ENCODE results near the gene ANXA2R.
"Not testable (repeated sequence)": the region's sequence is repeated elsewhere in the genome, so short reads cannot be mapped to it uniquely, and the experiment has no call there.

The ANXA2R gene

DNA sequence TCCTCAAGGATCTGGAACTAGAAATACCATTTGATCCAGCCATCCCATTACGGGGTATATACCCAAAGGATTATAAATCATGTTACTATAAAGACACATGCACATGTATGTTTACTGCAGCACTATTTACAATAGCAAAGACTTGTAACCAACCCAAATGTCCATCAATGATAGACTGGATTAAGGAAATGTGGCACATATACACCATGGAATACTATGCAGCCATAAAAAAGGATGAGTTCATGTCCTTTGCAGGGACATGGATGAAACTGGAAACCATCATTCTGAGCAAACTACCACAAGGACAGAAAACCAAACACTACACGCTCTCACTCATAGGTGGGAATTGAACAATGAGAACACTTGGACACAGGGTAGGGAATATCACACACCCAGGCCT lies 19.9 kb upstream of the ANXA2R start:
- not testable (repeated sequence) for DNase-seq (ENCODE audit: low spot score)

DNA sequence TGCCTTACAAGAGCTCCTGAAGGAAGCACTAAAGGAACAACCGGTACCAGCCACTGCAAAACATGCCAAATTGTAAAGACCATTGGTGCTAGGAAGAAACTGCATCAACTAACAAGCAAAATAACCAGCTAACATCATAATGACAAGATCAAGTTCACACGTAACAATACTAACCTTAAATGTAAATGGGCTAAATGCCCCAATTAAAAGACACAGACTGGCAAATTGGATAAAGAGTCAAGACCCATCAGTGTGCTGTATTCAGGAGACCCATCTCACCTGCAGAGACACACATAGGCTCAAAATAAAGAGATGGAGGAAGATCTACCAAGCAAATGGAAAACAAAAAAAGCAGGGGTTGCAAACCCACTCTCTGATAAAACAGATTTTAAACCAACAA lies 15.0 kb upstream of the ANXA2R start:
- not testable (repeated sequence) for DNase-seq (ENCODE audit: low spot score)

DNA sequence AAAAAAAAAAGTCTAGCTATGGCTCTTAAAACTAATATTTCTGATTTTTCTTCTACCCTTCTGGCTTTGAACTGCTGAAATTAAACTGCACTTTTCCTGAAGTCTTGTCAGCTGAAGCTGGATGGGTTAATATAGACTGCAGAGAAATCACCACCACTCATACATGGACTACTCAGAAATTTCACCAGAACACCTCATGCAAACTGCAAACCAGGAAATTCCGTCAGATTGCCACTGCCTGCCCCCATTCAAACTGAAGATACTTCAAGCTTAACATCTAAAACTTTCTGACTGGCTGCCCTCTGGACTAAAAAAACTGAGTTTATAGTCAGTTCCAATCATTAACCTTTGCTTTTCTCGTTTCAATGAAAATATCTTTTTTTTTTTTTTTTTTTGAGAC lies 11.6 kb upstream of the ANXA2R start:
- DNase-seq (ENCODE audit: low spot score), result no peak

DNA sequence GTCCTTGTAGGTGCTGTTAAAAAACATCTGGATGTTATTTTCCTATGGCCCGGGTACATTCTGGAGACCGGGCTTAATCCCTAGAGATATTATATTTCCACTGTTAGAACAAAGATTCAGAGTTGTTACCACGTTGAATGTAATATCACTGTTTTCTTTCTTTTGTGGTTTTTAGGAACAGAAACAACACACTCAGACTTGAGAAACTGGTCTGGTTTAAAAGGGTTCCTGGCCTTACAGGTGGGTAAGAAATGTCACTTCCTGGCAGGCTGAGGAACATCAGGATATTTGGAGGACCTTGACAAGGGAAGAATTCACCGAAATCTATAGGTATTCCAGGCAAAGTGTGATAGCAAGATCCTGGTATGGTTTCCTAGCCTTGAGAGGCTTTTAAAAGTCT lies 10.3 kb upstream of the ANXA2R start:
- DNase-seq (ENCODE audit: low spot score), result no peak

DNA sequence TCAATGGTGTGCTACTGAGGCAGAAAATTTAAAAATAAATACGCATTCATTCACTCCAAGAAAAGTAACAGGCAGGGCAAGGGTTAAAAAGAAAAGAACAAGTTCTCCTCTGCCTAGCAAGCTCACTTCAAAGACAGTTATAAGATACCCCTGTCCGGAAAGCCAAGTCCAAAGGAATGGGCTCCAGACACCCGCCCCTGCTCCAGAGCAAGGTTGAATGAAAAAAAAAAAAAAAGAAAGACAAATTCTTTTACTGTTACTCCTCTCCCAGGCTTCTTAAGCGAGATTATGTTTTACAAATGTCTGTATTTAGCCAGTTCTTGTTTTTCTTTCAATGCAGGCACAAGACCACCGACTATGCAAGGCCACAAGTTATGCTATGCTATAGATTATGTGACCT lies 9.1 kb upstream of the ANXA2R start:
- no peak for DNase-seq (ENCODE audit: low spot score)

DNA sequence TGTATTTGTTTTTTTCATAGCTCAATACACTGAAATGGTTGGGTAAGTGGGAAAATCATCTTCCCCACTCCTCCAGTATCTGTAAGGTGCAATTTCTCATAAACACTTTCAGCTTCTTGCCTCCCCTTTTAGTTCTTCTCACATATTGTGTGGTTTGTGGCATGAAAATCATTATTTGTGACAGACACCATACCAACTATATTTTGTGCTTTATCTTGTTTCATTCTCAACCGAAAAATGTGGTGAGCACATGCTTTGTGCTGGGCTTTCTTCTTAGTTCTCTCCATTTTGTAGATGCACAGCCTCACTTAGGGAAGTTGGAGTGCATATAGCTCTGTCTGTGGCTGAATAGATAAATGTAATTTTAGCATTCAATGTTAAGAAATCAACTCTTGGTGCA lies 6.4 kb upstream of the ANXA2R start:
- DNase-seq (ENCODE audit: low spot score), result no peak

DNA sequence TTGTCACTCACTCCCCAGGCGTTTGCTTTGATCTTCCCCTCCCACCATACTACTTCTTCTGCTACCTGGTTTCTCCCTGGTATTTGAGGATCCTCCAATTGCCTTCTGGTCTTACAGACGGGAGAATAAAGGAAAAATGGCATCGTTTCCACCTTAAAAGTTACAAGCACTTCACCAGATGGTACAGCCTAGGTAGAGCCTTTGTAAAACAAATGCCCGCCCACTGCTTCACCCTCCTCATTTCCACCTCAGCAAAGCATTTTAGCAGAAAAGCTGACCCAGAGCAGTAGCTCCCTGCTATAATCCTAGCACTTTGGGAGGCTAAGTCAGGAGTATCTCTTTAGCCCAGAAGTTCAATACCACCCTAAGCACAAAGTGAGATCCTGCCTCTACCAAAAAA lies 5.1 kb upstream of the ANXA2R start:
- DNase-seq (ENCODE audit: low spot score), result no peak

DNA sequence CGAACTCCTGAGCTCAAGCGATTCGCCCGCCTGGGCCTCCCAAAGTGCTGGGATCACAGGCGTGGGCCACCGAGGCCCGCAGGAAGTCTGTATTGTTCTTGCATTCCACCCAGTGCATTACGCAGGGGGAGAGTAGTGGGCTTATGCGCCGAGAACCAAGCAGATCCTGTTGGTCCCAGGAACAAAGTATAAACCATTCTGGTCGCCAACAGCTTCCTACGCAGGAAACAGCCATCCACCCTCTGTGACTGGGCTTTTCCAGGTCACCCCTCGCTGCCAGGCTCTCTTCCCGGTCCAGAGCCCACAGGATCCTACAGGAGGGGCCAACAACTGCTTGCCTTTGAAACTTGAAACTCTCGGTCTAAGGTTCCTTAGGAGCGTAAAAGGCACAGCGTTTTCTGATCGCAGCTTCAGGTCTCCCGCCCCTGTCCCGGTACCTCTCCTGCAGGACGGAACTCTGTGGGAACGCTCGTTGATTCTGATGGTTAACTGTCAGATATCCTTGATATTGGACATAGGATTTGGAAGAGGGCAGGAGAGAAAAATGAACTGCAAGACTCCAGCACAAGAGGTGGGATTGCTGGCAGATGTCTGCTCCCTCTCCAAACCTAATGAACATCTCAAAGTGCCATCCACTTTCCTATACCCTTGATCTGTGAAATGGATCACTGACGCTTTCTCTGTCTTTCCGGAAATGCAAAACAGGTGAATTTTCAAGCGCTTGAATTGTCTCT lies 4.2 kb upstream of the ANXA2R start:
- no peak for DNase-seq (ENCODE audit: low spot score)

DNA sequence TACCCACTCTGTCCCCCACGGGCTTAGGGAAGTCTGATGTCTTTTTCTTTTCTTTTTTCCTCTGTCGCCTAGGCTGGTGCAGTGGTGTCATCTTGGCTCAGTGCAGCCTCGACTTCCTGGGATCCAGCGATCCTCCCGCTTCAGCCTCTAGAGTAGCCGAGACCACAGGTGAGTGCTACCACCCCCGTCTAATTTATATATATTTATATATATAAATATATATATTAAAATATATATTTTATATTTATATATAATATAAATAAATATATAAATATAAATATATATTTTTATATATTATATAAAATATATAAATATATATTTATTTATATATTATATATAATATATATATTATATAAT lies 3.3 kb upstream of the ANXA2R start:
- DNase-seq (ENCODE audit: low spot score), result no peak

DNA sequence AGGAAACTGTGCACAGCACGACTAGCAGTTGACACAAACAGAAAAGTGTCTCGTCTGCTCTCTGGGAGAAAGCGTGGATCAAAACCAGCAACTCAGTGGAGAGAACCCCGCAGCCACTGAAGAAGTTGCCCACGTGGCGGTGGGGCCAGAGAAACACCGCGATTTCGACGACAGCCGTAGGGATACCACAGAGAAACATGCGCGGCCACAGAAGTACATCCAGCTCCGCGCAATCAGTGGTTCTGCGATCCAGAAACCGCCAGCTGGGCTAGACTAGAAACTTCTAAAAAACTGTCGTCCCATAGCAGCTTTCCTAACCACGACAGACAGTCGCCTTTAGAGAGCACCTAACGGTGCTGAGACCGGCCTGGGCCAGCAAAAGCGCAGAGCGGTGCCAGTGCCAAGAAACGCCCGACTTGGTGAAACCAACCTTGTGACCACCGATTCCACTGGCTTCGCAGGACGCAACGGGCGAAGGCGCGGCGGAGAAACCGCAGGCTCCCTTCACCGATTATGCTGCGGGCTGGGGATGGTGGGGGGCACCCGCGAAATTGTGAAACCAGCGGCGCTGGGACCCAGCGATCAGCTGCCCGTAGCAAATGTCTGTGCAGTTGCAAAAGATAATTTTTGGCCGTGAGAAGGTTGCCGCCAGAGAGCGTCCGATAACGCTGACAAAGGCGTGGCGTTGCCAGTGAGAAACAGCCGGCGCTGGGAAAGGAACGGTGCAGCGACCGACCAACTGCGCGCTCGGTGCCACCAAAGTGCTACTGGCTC lies 2.7 kb upstream of the ANXA2R start:
- peak; percentile 79 for DNase-seq (ENCODE audit: low spot score)

DNA sequence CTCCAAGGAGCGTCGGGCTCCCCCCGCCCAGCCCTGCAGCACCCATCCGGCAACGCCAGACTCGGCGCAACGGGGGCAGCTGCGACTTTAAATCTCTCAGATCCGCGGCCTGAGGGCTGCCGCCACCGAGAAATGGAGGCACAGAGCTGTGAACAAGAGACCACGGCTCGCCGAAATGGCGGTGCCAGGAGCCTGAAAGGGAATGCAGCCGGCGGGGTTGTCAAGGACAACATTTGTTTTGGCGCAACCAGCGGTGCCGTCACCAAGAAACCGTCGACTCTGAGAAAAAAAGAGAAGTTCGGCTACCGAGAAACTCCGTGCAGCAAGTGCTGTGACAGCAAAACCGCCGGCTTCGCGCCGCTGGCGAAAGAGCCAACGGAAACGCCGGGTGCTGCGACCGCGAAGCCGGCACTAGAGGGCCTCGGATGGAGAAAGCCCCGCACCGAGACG lies 2.1 kb upstream of the ANXA2R start:
- DNase-seq (ENCODE audit: low spot score), result peak; percentile 90

DNA sequence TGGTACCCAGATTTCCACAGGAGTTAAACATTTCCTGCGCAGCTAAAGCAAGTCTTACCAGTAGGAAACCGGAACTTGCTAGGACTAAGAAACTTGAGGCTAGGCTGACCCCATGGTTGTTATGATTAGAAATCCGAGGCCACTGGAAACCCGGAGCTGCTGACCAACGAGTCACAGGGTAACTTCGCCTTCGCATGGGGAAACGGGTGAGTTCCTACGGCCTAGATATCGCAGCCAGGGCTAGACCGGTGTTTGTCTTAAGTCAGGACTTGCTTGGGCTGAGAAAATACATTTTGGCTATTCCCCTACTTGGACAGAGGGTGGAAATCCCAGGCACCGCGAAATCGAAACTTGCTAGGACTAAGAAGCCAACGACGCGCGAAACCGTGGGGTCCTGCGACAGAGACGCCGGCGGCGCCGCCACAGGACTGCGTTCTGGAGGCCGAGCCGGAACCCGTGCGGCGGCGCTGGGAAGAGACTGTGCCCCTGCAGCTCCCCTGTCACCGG lies 1.6 kb upstream of the ANXA2R start:
- DNase-seq (ENCODE audit: low spot score), result peak; percentile 58

DNA sequence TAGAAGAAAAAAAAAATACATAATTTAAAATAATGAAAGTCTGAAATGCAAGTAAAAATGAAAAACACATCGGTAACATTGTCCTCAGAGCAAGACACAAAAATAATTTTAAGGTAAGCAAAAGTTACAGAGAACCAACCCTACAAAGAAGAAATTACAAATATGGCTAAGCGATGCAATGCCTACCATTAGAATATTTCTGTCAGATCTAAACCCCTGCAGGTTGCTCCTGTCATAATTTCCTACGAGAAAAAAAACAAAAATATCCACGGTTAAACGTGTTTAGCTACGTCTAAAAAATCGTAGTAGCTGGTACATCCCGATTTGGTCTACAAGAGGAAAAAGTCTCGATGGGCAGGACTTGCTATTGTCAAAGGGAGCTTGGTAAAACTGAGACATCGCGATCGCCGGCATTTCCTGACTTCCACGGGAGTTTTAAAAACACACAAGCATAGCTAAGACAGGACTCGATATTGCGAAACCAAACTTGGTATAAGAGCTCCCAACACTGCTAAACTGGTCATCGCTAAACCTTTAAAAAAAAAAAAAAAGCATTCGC lies 1.1 kb upstream of the ANXA2R start:
- DNase-seq (ENCODE audit: low spot score), result peak; percentile 58

DNA sequence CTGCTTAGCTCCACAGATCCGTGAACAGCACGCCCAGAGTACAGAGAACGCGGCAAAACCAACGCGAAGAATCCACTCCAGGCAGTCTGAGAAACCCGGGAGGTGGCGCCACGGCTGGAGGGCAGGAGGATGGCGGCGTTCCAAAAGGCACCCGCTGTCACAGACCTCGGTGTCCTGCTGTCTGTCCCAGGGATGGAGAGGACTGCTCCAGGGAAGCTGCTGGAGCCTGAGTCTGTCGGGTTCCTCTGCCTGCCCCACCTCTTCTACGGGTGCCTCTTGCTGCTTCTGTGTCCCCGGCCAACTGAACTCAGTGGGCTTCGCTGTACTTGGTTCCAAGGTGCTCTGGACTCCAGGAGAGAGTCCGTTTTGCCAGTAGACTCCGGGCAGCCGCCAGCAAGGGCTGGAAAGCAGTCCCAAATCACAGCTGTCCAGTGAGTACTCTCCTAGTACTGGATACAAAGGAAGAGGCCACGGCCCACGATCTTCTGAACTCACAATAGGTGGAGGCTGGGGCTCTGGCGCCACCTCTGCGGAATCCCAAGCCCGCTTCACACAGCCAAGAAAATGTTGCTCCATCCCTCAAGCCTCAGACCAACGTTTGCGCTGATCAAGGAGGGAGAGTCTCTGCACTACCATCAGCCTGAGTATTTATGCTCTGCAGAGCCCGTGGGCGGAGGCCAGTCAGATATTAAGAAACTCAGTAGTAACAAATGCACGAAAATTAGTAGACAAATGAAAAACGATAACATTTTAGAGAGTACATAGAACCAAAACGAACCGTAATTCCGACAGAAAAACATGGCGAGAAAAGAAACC lies 440 bp downstream of the ANXA2R start:
- DNase-seq (ENCODE audit: low spot score), result peak; percentile 69

DNA sequence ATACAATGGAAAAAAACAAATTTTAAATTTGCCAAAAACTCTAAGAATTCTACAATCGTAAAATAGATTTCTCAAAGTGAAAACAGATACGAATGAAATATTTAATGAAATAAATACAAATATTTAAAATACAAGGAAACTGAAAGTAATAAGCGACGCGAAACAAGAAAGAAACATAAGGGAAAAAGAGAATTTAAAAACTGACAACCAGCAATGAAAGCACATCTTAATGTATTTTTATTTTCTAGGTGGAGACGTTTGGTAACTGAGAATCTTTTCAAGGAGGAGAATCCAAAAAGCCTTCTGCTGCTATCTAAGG lies 1.0 kb downstream of the ANXA2R start:
- no peak for DNase-seq (ENCODE audit: low spot score)

DNA sequence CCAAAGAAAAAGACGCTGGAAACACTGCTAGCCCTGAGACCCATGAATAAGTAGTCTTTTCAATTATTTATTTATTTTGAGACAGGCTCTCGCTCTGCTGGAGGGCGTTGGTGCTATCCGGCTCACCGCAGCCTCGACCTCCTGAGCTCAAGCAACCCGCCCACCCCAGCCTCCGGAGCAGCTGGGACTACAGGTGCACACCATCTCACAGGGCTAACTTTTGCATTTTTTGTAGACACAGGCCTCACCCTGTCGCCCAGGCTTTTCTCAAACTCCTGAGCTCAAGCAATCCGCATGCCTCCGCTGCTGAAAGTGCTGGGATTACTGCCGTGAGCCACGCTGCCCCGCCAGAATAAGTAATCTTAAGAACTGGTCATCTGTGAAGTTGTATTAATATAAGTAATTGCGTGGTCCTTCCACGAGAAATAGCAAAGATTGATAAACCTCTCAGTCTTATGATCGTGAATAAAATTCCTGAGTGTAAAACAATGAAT lies 1.6 kb downstream of the ANXA2R start:
- DNase-seq (ENCODE audit: low spot score), result peak; percentile 29

DNA sequence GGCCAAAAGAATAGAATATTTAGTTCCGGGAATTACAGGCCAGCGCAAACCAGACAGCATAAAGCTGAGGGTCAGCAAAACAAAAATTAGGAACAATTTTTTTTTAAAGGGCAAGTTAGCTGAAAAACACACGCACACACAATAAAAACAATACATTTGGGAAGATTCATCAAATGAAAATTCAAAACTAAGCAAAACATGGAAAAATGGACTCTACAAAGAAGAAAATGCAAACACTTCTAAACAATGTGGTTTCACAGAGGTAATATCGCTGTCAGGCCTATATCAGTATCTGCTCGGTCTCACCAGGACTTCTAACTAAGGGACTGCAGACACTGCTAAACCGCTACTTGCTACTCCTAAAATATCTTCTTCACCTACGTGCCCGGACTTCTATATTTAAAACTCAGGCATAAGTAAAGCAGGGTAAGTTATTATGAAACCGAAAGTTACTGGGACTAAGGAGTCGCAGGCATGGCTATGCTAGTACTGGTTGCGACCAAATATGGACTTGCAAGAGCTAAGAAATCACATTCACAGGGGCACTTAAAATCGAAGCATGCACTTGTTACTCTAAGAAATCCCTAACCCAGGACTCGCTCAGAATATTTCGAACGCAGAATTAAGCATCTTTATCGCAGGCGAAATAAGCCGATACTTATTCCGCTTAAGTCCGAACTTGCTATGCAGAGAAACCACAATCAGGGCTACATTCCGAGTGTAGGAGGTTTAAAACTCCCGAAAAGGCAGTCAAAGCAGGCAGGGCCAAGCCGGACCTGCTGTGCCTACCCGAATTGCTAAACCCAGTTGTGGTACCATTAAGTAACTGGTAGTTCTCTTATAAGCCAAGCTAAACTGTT lies 2.3 kb downstream of the ANXA2R start:
- DNase-seq (ENCODE audit: low spot score), result peak; percentile 70

DNA sequence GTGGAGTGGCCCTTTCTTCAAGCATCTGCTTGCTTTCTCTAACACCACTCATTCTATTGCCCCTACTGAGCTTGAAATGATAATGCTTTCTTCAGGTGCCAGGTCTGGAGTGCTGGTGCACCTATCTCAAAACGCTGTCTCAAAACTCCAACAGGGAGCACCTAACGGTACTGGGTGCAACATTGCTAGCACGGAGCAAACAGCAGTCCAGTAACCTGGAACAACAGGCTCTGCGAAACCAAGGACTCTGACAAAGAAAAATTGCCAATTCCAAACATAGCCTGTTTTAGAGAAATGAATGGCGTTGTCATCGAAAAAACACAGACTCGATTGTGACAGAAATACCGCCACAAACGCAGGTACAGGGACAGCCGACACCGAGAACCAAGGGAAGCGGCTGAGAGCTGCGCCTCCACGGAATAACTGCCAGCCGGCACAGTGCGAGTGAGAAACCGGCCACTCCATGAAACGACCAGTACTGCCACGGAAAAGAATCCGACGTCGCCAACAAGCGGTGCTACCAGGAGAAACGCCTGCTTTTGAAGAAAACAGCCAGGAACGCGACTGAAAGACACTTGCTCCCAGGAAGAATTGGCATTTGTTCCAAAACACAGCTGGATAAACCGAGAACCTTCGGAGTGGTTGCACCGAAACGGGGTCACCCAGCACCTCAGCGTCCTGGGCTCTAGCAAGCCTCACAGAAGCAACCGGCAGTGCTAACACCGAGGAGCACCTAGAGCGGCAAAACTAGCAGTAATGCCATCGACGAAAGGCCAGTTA lies 3.1 kb downstream of the ANXA2R start:
- no peak for DNase-seq (ENCODE audit: low spot score)

DNA sequence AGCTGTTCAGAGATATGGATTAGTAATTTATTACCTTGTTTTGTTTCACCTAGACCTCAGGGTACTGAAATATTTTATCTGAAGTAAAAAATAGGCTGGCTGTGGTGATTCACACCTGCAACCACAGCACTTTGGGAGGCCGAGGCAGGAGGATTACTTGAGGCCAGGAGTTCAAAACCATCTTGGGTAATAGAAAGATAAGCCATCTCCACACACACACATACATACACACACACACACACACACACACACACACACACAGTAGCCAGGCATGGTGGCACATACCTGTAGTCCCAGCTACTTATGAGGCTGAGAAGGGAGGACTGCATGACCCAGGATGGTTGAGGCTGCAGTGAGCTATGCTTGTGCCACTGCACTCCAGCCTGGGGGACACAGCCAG lies 3.7 kb downstream of the ANXA2R start:
- DNase-seq (ENCODE audit: low spot score), result no peak

DNA sequence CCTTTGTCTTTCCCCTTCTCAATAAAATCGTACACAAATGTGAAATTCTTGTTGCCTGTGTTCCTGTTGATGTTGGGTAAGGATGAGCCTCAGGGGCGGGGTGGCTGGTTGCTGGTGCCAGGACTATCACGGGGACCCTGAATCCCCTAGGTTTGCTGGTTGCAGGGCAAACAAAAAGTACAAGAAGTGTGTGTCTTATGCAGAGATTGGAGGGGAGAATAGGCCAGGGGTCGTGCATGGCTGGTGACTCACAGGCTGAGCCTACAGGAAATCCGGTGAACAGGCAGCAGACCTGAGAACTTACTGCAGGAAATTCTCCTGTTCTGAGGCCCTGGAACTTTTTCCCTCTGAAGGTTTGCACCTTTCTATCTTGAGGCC lies 5.5 kb downstream of the ANXA2R start:
- no peak for DNase-seq (ENCODE audit: low spot score)
